HG03139 (cell line): ENCODE results near the gene DHRSX.
"Not testable (repeated sequence)": the region's sequence is repeated elsewhere in the genome, so short reads cannot be mapped to it uniquely, and the experiment has no call there.

Source experiments
- ATAC-seq: cut with Tn5 transposase; IDR thresholded peaks from one replicate; pipeline ENCODE4 v1.9.1; 2021; ENCODE audit not compliant: unreplicated experiment

Gene DHRSX

GRCh38 chrX:2460048-2460447 lies 40.7 kb downstream of the DHRSX start:
- ATAC-seq = not testable (repeated sequence)

- ATAC-seq = no peak
These were observed 42.5 kb downstream of the DHRSX start for GRCh38 chrX:2458309-2458708.

- no peak for ATAC-seq
These were observed 43.3 kb downstream of the DHRSX start for GRCh38 chrX:2457289-2458133.

GRCh38 chrX:2456091-2456490 lies 44.7 kb downstream of the DHRSX start:
- ATAC-seq = not testable (repeated sequence)

GRCh38 chrX:2454620-2455019 lies 46.2 kb downstream of the DHRSX start:
- not testable (repeated sequence) for ATAC-seq

- no peak for ATAC-seq
These were observed 48.0 kb downstream of the DHRSX start for GRCh38 chrX:2452799-2453198.

- ATAC-seq = no peak
These were observed 48.4 kb downstream of the DHRSX start for GRCh38 chrX:2452317-2452784.

- no peak for ATAC-seq
These were observed 49.1 kb downstream of the DHRSX start for GRCh38 chrX:2451501-2452316.

GRCh38 chrX:2450681-2451080 lies 50.1 kb downstream of the DHRSX start:
- ATAC-seq = no peak

GRCh38 chrX:2449135-2449886 lies 51.5 kb downstream of the DHRSX start:
- ATAC-seq = no peak

GRCh38 chrX:2447484-2447883 lies 53.3 kb downstream of the DHRSX start:
- no peak for ATAC-seq

GRCh38 chrX:2446815-2447214 lies 54.0 kb downstream of the DHRSX start:
- ATAC-seq = no peak

- ATAC-seq = no peak
These were observed 54.8 kb downstream of the DHRSX start for GRCh38 chrX:2445662-2446623.

- no peak for ATAC-seq
These were observed 58.1 kb downstream of the DHRSX start for GRCh38 chrX:2442694-2443093.

- no peak for ATAC-seq
These were observed 59.3 kb downstream of the DHRSX start for GRCh38 chrX:2441466-2441865.

GRCh38 chrX:2439613-2440012 lies 61.2 kb downstream of the DHRSX start:
- ATAC-seq = no peak

GRCh38 chrX:2435465-2435864 lies 65.3 kb downstream of the DHRSX start:
- no peak for ATAC-seq

GRCh38 chrX:2434270-2435163 lies 66.3 kb downstream of the DHRSX start:
- ATAC-seq = no peak

- ATAC-seq = no peak
These were observed 68.4 kb downstream of the DHRSX start for GRCh38 chrX:2432298-2432863.
